MM.1S (cell line): ENCODE measurements around the gene UGT2A3.

Experiments
- DNase-seq: peaks from one replicate; pipeline ENCODE4 v3.0.0-alpha.2; 2015
- H2AFZ ChIP-seq: fragments of 300-600 bp; sonication (generic); 2 replicates; pipeline ENCODE4 v1.6.0; 2016; ENCODE audit warnings: antibody characterized with exemption, low read length
- H3F3A ChIP-seq: fragments of 300-600 bp; sonication (generic); 2 replicates; pipeline ENCODE4 v1.6.1; 2016; ENCODE audit warnings: mild to moderate bottlenecking, antibody characterized with exemption, low read length, moderate library complexity, mixed read lengths; ENCODE audit not compliant: insufficient read depth
- H3K27ac ChIP-seq: fragments of 300-600 bp; sonication (generic); 2 replicates; pipeline ENCODE4 v1.5.1; 2016; ENCODE audit warnings: mild to moderate bottlenecking, low read length
- H3K27me3 ChIP-seq: fragments of 300-600 bp; sonication (generic); replicated peaks from 2 replicates; pipeline ENCODE4 v1.6.0; 2016; ENCODE audit warnings: low read length; ENCODE audit not compliant: insufficient read depth
- H3K36me3 ChIP-seq: fragments of 300-600 bp; sonication (generic); replicated peaks from 2 replicates; pipeline ENCODE4 v1.6.1; 2016; ENCODE audit warnings: mild to moderate bottlenecking, low read length, mixed read lengths; ENCODE audit not compliant: insufficient read depth
- H3K4me1 ChIP-seq: fragments of 300-600 bp; sonication (generic); 2 replicates; pipeline ENCODE4 v1.6.1; 2016; ENCODE audit warnings: low read length, mixed read lengths
- H3K4me2 ChIP-seq: fragments of 300-600 bp; sonication (generic); 2 replicates; pipeline ENCODE4 v1.6.0; 2016; ENCODE audit warnings: low read depth, low read length
- H3K4me3 ChIP-seq: fragments of 300-600 bp; sonication (generic); 2 replicates; pipeline ENCODE4 v1.5.1; 2016; ENCODE audit warnings: low read length, mixed read lengths
- H3K79me2 ChIP-seq: fragments of 300-600 bp; sonication (generic); 2 replicates; pipeline ENCODE4 v1.6.1; 2016; ENCODE audit warnings: mixed run types, low read length, mixed read lengths
- H3K9ac ChIP-seq: fragments of 300-600 bp; sonication (generic); 2 replicates; pipeline ENCODE4 v1.6.1; 2016; ENCODE audit warnings: low read length, mixed read lengths
- H3K9me2 ChIP-seq: fragments of 300-600 bp; sonication (generic); replicated peaks from 2 replicates; pipeline ENCODE4 v1.6.1; 2016; ENCODE audit warnings: mild to moderate bottlenecking, low read length, mixed read lengths; ENCODE audit not compliant: insufficient read depth
- H3K9me3 ChIP-seq: fragments of 300-600 bp; sonication (generic); replicated peaks from 2 replicates; pipeline ENCODE4 v1.6.1; 2016; ENCODE audit warnings: mild to moderate bottlenecking, low read length, mixed read lengths; ENCODE audit not compliant: insufficient read depth
- H4K20me1 ChIP-seq: fragments of 300-600 bp; sonication (generic); 2 replicates; pipeline ENCODE4 v1.6.1; 2016; ENCODE audit warnings: mild to moderate bottlenecking, low read length, moderate library complexity, mixed read lengths; ENCODE audit not compliant: insufficient read depth
- CTCF ChIP-seq: fragments of 300-600 bp; sonication (generic); IDR thresholded peaks from 2 replicates; pipeline ENCODE4 v1.5.1; 2016; ENCODE audit warnings: antibody characterized with exemption, low read length, mixed read lengths
- EZH2 ChIP-seq: fragments of 300-600 bp; sonication (generic); optimal IDR thresholded peaks from 2 replicates; pipeline ENCODE3; 2017; ENCODE audit warnings: low read depth, mild to moderate bottlenecking, antibody characterized with exemption, low read length, mixed read lengths
- EZH2phosphoT487 ChIP-seq: fragments of 300-600 bp; sonication (generic); IDR thresholded peaks from 2 replicates; pipeline ENCODE4 v1.6.1; 2018; ENCODE audit warnings: antibody characterized with exemption, low read length

The UGT2A3 gene

GRCh38 chr4:68905598-68905938 is 46.0 kb downstream of the UGT2A3 start:
- Histone ChIP-seq H3K9me3 (no peaks in the 10 kb centered on the region), H3K9ac (no peak overlapping the region), H3K27me3 (peaks cover 53% of the 10 kb centered on the region), H2AFZ (no peak overlapping the region), H3K9me2 (no peaks in the 10 kb centered on the region), H3K27ac (no peak overlapping the region), H3K4me2 (peak overlapping the region; percentile 50; the same call in 1 of the 2 replicates), H3K79me2 (no peaks in the 10 kb centered on the region), H3F3A (no peaks in the 10 kb centered on the region), H4K20me1 (0 out of 2 replicates have a peak, but pooled peaks cover 6% of the 10 kb centered on the region), H3K4me3 (no peak overlapping the region), H3K36me3 (no peaks in the 10 kb centered on the region), H3K4me1 (no peaks in the 10 kb centered on the region)
- no peak for DNase-seq
- TF ChIP-seq EZH2phosphoT487 (no peak), CTCF (no peak), EZH2 (no peak)

GRCh38 chr4:68904786-68905185 is 46.8 kb downstream of the UGT2A3 start:
- no peaks in the 10 kb centered on the region for H3K79me2 ChIP-seq
- 0 out of 2 replicates have a peak, but pooled peaks cover 6% of the 10 kb centered on the region for H4K20me1 ChIP-seq
- H3K4me1 ChIP-seq = no peaks in the 10 kb centered on the region
- H3K9ac ChIP-seq = no peak overlapping the region
- peaks cover 53% of the 10 kb centered on the region for H3K27me3 ChIP-seq
- peak overlapping the region; percentile 26; the same call in 1 of the 2 replicates for H3K4me3 ChIP-seq
- no peak overlapping the region for H2AFZ ChIP-seq
- TF ChIP-seq EZH2 (no peak), CTCF (peak; percentile 11; the same call in 1 of the 2 replicates), EZH2phosphoT487 (peak; percentile 82)
- H3K9me3 ChIP-seq = no peaks in the 10 kb centered on the region
- H3K36me3 ChIP-seq = no peaks in the 10 kb centered on the region
- peak; percentile 77 for DNase-seq
- H3F3A ChIP-seq = no peaks in the 10 kb centered on the region
- no peaks in the 10 kb centered on the region for H3K9me2 ChIP-seq
- peak overlapping the region; percentile 50 for H3K4me2 ChIP-seq
- H3K27ac ChIP-seq = no peak overlapping the region

- TF ChIP-seq CTCF = no peak
- TF ChIP-seq EZH2phosphoT487 = no peak
- no peak for TF ChIP-seq EZH2
- H3K36me3 ChIP-seq = no peaks in the 10 kb centered on the region
- H3F3A ChIP-seq = no peaks in the 10 kb centered on the region
- H3K79me2 ChIP-seq = no peaks in the 10 kb centered on the region
- no peaks in the 10 kb centered on the region for H3K9me3 ChIP-seq
- H3K27ac ChIP-seq = no peak overlapping the region
- no peak overlapping the region for H3K4me3 ChIP-seq
- no peak for DNase-seq
- no peaks in the 10 kb centered on the region for H4K20me1 ChIP-seq
- H3K9ac ChIP-seq = no peak overlapping the region
- H3K4me1 ChIP-seq = no peaks in the 10 kb centered on the region
- H3K9me2 ChIP-seq = no peaks in the 10 kb centered on the region
- no peaks in the 10 kb centered on the region for H3K27me3 ChIP-seq
- H2AFZ ChIP-seq = no peak overlapping the region
- no peak overlapping the region for H3K4me2 ChIP-seq
These were observed 54.9 kb downstream of the UGT2A3 start for GRCh38 chr4:68896749-68897148.
